Activated naive CD8-positive, alpha-beta T cell treated with anti-CD3 and anti-CD28 coated beads for 36 hours (primary cell): ENCODE measurements around the gene BAZ1B. TPM values are rescaled to one million over a fixed set of nuclear protein-coding genes. Genes with fewer than 3 reads are reported as not detected.

Experiments used
- total RNA-seq, 2 experiments: library from RNA; stranded (reverse); gene quantifications; one replicate each; pipeline ENCODE4 v1.2.3, GENCODE V29; 2021

The BAZ1B gene
- total RNA-seq, 2 experiments from 2014 or later: 107 to 108 TPM

Other genes with a start within 250 kb of the BAZ1B start
- 10 to 100 TPM; 67.0 to 67.5 TPM for gene NSUN5, start 213.5 kb downstream of the BAZ1B start, total RNA-seq
- not detected for gene TRIM50, start 194.2 kb downstream of the BAZ1B start, total RNA-seq
- not detected for gene FKBP6, start 194.1 kb downstream of the BAZ1B start, total RNA-seq
- gene FZD9, start 88.5 kb downstream of the BAZ1B start, total RNA-seq: under 1 TPM; 0.32 to 0.45 TPM
- gene BCL7B, start 35.4 kb upstream of the BAZ1B start, total RNA-seq: 10 to 100 TPM; 65.6 to 66.2 TPM
- gene TBL2, start 56.3 kb upstream of the BAZ1B start, total RNA-seq: 10 to 100 TPM; 30.4 to 32.2 TPM
- gene MLXIPL, start 102.2 kb upstream of the BAZ1B start, total RNA-seq: not detected
- gene VPS37D, start 145.5 kb upstream of the BAZ1B start, total RNA-seq: under 1 TPM; 0.44 to 0.45 TPM
- 10 to 100 TPM in 1 of 2 experiments, 1 to 10 TPM in 1; 9.5 to 10.7 TPM for gene DNAJC30, start 161.2 kb upstream of the BAZ1B start, total RNA-seq
- gene BUD23, start 161.3 kb upstream of the BAZ1B start, total RNA-seq: 100 to 1,000 TPM; 117 to 124 TPM
- gene STX1A, start 197.4 kb upstream of the BAZ1B start, total RNA-seq: 1 to 10 TPM; 4.9 TPM
- 10 to 100 TPM; 24.2 to 25.2 TPM for gene ABHD11, start 216.5 kb upstream of the BAZ1B start, total RNA-seq
- gene CLDN3, start 248.0 kb upstream of the BAZ1B start, total RNA-seq: not detected